WERI-Rb-1 (cell line): ENCODE data around the gene EXPH5.

ENCODE experiments used
- DNase-seq: peaks from one replicate; pipeline ENCODE4 v3.0.0-alpha.2; 2020
- H3K27ac ChIP-seq: fragments of 250-450 bp; sonication (Bioruptor Pico); 2 replicates; pipeline ENCODE4 v1.5.1; 2020; ENCODE audit warnings: mild to moderate bottlenecking, moderate library complexity
- H3K27me3 ChIP-seq: fragments of 250-450 bp; sonication (Bioruptor Pico); 2 replicates; pipeline ENCODE4 v1.5.1; 2021; ENCODE audit warnings: mild to moderate bottlenecking, low read depth, moderate library complexity; ENCODE audit not compliant: insufficient read depth, severe bottlenecking
- H3K36me3 ChIP-seq: fragments of 250-450 bp; sonication (Bioruptor Pico); 2 replicates; pipeline ENCODE4 v1.5.1; 2020; ENCODE audit warnings: mild to moderate bottlenecking, moderate library complexity
- H3K4me3 ChIP-seq: 2 replicates; pipeline ENCODE4 v1.5.1; 2011; ENCODE audit warnings: low read depth, mild to moderate bottlenecking, control low read depth, low read length
- H3K9me3 ChIP-seq: fragments of 250-450 bp; sonication (Bioruptor Pico); 2 replicates; pipeline ENCODE4 v1.5.1; 2021; ENCODE audit warnings: mild to moderate bottlenecking, moderate library complexity; ENCODE audit not compliant: severe bottlenecking
- TF ChIP-seq, protein P1 (sequence below): IDR thresholded peaks from 2 replicates; pipeline ENCODE4 v1.5.1; 2011; ENCODE audit warnings: low read depth, mild to moderate bottlenecking, control low read depth, inconsistent platforms, low read length

Gene EXPH5

DNA sequence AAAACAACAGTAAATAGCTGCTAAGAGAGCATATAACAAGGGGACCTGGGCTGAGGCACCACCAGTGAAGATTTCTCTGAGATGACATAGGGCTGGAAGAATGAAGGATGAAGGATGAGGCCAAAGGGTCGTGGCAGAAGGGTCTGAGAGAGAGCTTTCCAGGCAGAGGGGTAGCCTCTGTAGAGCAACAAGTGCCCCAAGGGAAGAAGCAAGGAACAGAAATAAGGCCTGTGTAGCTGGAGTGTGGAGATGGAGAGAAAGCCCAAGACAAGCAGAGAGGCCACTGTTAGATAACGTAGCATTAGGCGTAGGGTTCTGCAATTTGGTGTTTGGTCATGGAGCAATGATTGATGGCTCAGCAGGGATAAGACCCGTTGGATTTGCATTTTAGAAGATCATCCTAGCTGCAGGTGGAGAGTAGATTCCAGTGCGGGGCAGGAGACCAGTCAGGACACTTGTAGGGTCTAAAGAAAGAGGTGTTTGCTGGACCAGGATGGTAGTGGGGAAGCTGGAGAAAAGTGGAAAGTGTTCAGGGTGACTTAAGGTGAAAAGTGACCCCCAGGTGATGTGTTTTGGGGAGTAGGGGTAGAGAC, 47.6 kb downstream of the EXPH5 start:
- Histone ChIP-seq H3K4me3 (no peak overlapping the region), H3K27me3 (no peaks in the 10 kb centered on the region), H3K27ac (no peak overlapping the region), H3K9me3 (no peaks in the 10 kb centered on the region), H3K36me3 (no peaks in the 10 kb centered on the region)
- TF ChIP-seq, protein P1, sequence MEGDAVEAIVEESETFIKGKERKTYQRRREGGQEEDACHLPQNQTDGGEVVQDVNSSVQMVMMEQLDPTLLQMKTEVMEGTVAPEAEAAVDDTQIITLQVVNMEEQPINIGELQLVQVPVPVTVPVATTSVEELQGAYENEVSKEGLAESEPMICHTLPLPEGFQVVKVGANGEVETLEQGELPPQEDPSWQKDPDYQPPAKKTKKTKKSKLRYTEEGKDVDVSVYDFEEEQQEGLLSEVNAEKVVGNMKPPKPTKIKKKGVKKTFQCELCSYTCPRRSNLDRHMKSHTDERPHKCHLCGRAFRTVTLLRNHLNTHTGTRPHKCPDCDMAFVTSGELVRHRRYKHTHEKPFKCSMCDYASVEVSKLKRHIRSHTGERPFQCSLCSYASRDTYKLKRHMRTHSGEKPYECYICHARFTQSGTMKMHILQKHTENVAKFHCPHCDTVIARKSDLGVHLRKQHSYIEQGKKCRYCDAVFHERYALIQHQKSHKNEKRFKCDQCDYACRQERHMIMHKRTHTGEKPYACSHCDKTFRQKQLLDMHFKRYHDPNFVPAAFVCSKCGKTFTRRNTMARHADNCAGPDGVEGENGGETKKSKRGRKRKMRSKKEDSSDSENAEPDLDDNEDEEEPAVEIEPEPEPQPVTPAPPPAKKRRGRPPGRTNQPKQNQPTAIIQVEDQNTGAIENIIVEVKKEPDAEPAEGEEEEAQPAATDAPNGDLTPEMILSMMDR = no peak
- DNase-seq = no peak

DNA sequence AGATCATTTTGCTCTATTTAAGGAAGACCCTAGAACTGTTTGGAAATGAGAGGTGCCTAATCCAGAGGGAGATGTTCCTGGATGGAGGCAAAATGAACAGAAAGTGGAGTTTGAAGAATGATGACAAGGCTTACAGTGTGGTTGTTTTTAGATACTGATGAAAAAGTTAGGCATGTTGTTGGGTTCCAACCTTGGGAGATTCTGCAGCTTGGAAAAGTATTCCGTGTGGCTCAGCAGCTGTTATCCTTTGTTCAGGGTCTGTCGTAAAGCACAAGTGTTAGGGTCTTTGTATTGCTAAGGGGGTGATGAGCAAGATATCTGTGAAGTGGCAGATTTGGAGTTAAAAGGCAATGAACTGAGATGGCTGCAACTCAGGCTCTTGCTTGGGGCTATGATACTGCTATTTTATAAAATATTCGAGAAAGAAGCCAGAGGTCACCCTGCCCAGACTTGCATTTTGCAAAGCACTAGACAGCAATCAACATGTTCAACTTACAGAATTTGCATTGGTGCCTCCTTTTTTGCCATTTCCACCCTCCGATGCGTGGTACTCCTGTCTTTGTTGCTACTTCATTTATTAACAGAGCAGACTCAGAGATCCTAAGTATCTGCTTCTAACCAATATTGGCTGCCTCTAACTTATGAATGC, 50.1 kb downstream of the EXPH5 start:
- H3K27me3 ChIP-seq = no peaks in the 10 kb centered on the region
- no peaks in the 10 kb centered on the region for H3K9me3 ChIP-seq
- TF ChIP-seq, protein P1 = no peak
- no peak overlapping the region for H3K4me3 ChIP-seq
- H3K27ac ChIP-seq = no peak overlapping the region
- H3K36me3 ChIP-seq = no peaks in the 10 kb centered on the region
- no peak for DNase-seq

DNA sequence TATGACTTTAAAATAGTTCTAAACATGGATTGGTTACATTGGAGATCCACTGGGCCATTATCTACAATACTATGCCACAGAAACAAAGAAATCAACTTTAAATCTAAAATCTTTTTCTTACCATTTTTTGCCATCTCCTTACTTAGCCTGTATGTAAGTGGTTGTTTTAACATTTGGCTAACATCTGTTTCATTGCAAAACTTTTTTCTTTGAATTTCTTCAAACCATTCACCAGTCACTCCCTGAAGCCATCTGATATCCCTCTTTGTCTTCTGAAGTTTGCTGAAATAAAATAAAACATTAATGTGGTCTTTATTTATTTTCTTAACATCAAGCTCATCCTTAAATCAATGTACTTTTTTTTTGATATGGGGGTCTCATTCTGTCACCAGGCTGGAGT, 52.0 kb downstream of the EXPH5 start:
- H3K9me3 ChIP-seq = no peaks in the 10 kb centered on the region

DNA sequence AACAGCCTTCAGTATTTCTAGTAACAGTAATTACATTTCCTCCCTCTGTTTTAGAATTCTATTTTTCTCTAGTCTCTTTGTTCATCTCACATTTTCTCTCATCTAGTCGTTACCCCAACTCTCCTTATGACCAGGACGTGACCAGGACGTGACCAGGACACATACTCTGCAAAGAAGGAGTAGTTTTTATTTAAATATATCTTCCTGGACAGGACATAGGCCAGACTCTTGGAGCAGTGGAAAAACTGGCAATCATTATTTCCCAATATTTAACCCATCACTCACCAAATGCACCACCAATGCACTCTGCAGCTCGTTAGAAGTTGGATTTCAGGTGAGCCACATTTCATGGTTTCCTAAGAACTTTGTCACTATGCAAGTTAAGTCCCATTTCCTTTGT, 55.1 kb downstream of the EXPH5 start:
- no peak overlapping the region for H3K4me3 ChIP-seq
- no peaks in the 10 kb centered on the region for H3K9me3 ChIP-seq
- DNase-seq = no peak
- no peaks in the 10 kb centered on the region for H3K36me3 ChIP-seq
- no peak overlapping the region for H3K27ac ChIP-seq
- no peaks in the 10 kb centered on the region for H3K27me3 ChIP-seq
- TF ChIP-seq, protein P1 = no peak

More for the DNA sequence above, 52.0 kb downstream of the EXPH5 start:
- Histone ChIP-seq H3K4me3 (no peak overlapping the region), H3K27ac (no peak overlapping the region), H3K27me3 (no peaks in the 10 kb centered on the region), H3K36me3 (no peaks in the 10 kb centered on the region)
- no peak for DNase-seq
- TF ChIP-seq, protein P1 = no peak

DNA sequence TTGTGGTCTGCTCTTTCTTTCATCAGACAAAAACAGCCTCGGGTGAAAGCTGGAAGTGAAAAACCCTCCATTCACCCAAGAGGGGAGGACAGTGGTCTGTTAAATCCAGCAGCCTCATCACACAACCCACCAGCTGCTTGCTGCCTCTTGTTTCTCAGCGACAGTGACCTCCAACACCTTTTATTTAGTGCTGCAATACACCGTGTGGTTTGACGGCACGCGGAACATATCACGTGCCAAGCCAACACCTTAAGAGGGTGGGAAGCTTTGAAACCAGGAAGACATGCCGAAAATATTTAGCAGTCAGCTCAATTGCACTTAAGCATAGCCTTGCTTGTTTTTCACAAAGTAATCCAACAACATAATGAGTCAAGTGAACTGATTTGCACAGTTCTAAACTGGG, 55.5 kb downstream of the EXPH5 start:
- Histone ChIP-seq H3K27me3 (no peaks in the 10 kb centered on the region), H3K36me3 (no peaks in the 10 kb centered on the region), H3K27ac (no peak overlapping the region), H3K9me3 (no peaks in the 10 kb centered on the region), H3K4me3 (no peak overlapping the region)
- DNase-seq = no peak
- TF ChIP-seq, protein P1 = no peak

DNA sequence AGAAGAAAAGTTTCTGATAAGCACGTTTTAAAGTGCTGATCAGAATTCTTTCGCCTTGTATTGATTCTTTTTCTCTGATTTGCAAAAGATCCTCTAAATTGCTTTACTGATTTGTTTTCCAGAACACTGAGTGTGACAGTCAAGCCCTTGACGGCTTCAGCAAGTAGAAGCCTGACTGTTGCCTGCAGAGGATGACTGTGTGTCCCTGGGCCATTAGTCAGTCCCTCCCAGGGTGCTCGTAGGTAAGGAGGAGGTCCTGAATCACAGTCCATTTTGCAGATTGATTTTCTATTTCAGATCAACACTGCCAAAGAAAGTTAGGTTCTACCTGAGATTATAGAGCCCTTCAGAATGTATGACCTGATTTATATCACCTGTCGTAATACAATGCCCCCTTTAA, 56.8 kb downstream of the EXPH5 start:
- no peaks in the 10 kb centered on the region for H3K27me3 ChIP-seq
- H3K9me3 ChIP-seq = no peaks in the 10 kb centered on the region
- TF ChIP-seq, protein P1 = no peak
- no peaks in the 10 kb centered on the region for H3K36me3 ChIP-seq
- DNase-seq = no peak
- no peak overlapping the region for H3K4me3 ChIP-seq
- no peak overlapping the region for H3K27ac ChIP-seq
